ENCODE data around the gene BCAP31. TPM values are rescaled to one million over a fixed set of nuclear protein-coding genes. Genes with fewer than 3 reads are reported as not detected.

Gene BCAP31
- total RNA-seq, 1 experiment from 2014 or later, result 138 TPM

- DNase-seq, result no peak
- no peak overlapping the region for H2BK20ac ChIP-seq (ENCODE audit: low read depth, low read length, poor library complexity, severe bottlenecking)
- no peaks in the 10 kb centered on the region for H4K20me1 ChIP-seq (ENCODE audit: control insufficient read depth, insufficient read depth, insufficient read length)
- H3K4me3 Mint-ChIP-seq, result no peak overlapping the region; a peak in 1 of 5 replicates
- peaks cover 0 to 2% (median 0%) of the 10 kb centered on the region in 3 experiments; a peak in 1 of 7 replicates for H3K36me3 Mint-ChIP-seq (ENCODE audit: insufficient read depth in 1 of 3, low read depth in 3 of 3)
- H3K23ac ChIP-seq (ENCODE audit: insufficient read length, low read depth, low read length), result no peak overlapping the region
- no peaks in the 10 kb centered on the region; the same call in 1 of the 2 replicates for H3K27me3 Mint-ChIP-seq (ENCODE audit: low read depth)
- H3K27me3 ChIP-seq (ENCODE audit: insufficient read depth, low read length), result no peaks in the 10 kb centered on the region
- TF ChIP-seq CTCF (conservative IDR thresholded peaks at IDR 0.05), result no peak
- no peaks in the 10 kb centered on the region for H3K79me2 ChIP-seq (ENCODE audit: insufficient read depth, low read length)
- H3K27ac ChIP-seq (ENCODE audit: insufficient read length, low read depth, low read length), result no peak overlapping the region
- H3K56ac ChIP-seq (ENCODE audit: insufficient read length, low read depth, low read length), result no peak overlapping the region
- H3K9me3 ChIP-seq (ENCODE audit: control insufficient read depth, low read depth, low read length), result no peaks in the 10 kb centered on the region
- no peak overlapping the region for H3K4ac ChIP-seq (ENCODE audit: low read depth, low read length)
- no peak overlapping the region for H2AFZ ChIP-seq (ENCODE audit: low read length)
- H2BK15ac ChIP-seq (ENCODE audit: low read depth, low read length), result no peak overlapping the region
- H3K9ac ChIP-seq (ENCODE audit: extremely low read depth, insufficient read length, low read length), result no peak overlapping the region
- no peak overlapping the region for H4K8ac ChIP-seq (replicated peaks; ENCODE audit: insufficient read length, low read depth, low read length)
- no peak overlapping the region for H2BK12ac ChIP-seq (ENCODE audit: insufficient read length, low read depth, low read length)
- no CpG with 5 or more reads among the region's 21 CpGs for WGBS (ENCODE audit: extremely low coverage, insufficient read length, low lambda C conversion rate)
- peaks cover 25 to 55% of the 10 kb centered on the region in 2 experiments for H3K9me3 Mint-ChIP-seq
- H3K4me1 ChIP-seq (ENCODE audit: insufficient read depth, low read length), result no peaks in the 10 kb centered on the region
- no peak overlapping the region for H2BK120ac ChIP-seq (ENCODE audit: low read depth, low read length, poor library complexity, severe bottlenecking)
- no peak overlapping the region for H3K4me2 ChIP-seq (ENCODE audit: insufficient read depth, insufficient read length, low read length)
- no peak overlapping the region for H4K5ac ChIP-seq (ENCODE audit: insufficient read length, low read depth, low read length)
- no peak overlapping the region for H4K91ac ChIP-seq (ENCODE audit: insufficient read length, low read depth, low read length)
- H3K14ac ChIP-seq (ENCODE audit: insufficient read depth, low read length), result no peak overlapping the region
- no peak overlapping the region; a peak in 1 of 7 replicates for H3K27ac Mint-ChIP-seq
- no peak overlapping the region for H2AK5ac ChIP-seq (ENCODE audit: insufficient read length, low read length)
- H2BK5ac ChIP-seq (ENCODE audit: insufficient read length, low read length), result no peak overlapping the region
- no peak overlapping the region for H3K18ac ChIP-seq (ENCODE audit: insufficient read length, low read depth, low read length)
- no peaks in the 10 kb centered on the region for H3K79me1 ChIP-seq (ENCODE audit: insufficient read depth, low read depth, low read length, poor library complexity, severe bottlenecking)
- H3K23me2 ChIP-seq (ENCODE audit: insufficient read length, low read depth, low read length, poor library complexity, severe bottlenecking), result no peaks in the 10 kb centered on the region
- no peak overlapping the region for H3T11ph ChIP-seq (ENCODE audit: low read length)
- H3K4me1 Mint-ChIP-seq, result no peaks in the 10 kb centered on the region
Measured at GRCh38 chrX:153772316-153773217, 48.4 kb upstream of the BCAP31 start.
